IPS-NIHi7 (cell line): Measurements from ENCODE around the gene STAT5B.
"Not testable (repeated sequence)": the region's sequence is repeated elsewhere in the genome, so short reads cannot be mapped to it uniquely, and the experiment has no call there.

ENCODE experiments used
- DNase-seq: peaks from one replicate; pipeline ENCODE4 v3.0.0; 2012; ENCODE audit warnings: mixed read lengths; ENCODE audit errors: extremely low spot score

Gene STAT5B

DNA sequence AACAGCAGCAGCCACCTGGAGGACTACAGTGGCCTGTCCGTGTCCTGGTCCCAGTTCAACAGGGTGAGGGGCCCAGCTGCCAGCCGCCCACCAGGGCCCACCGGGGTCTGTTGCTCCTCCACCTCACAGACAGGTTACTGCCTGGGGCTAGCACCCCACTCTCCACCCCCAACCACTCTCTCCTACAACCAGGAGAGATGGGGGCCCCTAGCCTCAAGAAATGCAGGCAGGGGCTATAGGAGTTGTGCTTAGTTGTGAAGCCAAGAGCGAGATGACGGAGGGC lies 30.1 kb upstream of the STAT5B start:
- no peak for DNase-seq

DNA sequence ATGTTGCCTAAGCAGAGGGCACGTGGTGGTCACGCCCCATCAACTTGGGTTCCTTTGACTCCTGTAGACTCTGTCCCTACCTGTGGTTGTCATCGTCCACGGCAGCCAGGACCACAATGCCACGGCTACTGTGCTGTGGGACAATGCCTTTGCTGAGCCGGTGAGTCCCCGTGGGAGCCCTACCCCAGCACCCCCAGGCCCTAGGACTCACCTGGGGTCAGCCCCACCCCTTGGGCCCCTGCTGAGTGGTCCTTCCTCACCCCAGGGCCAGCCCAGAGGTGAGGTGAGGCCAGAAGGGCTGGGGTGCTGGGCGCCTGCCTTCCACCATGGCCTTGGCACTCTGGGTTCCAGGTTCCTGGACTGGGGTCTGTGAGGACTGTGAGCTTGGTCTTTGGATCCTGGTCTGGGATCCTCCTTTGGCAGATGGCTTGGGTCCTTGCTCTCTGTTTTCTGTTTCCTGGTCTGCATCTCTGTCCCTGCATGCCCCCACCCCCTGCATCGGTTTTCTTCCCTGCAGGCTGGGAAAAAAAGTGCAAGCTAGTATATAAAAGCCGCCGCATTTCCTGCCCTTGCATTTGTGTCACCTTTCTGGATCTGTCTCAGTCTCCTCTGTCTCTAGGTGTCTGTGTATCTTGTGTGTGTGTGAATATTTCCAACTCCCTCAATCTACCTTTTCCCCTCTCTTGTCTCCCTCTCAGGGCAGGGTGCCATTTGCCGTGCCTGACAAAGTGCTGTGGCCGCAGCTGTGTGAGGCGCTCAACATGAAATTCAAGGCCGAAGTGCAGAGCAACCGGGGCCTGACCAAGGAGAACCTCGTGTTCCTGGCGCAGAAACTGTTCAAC lies 29.6 kb upstream of the STAT5B start:
- DNase-seq = no peak

DNA sequence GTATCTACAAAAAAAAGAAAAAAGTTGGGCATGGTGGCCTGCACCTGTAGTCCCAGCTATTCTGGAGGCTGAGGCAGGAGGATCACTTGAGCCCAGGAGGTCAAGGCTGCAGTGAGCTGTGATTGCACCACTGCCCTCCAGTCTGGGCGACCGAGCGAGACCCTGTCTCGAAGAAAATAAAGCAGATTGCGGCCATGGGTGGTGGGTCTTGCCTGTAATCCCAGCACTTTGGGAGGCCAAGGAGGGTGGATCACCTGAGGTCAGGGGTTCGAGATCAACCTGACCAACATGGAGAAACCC lies 28.8 kb upstream of the STAT5B start:
- not testable (repeated sequence) for DNase-seq

DNA sequence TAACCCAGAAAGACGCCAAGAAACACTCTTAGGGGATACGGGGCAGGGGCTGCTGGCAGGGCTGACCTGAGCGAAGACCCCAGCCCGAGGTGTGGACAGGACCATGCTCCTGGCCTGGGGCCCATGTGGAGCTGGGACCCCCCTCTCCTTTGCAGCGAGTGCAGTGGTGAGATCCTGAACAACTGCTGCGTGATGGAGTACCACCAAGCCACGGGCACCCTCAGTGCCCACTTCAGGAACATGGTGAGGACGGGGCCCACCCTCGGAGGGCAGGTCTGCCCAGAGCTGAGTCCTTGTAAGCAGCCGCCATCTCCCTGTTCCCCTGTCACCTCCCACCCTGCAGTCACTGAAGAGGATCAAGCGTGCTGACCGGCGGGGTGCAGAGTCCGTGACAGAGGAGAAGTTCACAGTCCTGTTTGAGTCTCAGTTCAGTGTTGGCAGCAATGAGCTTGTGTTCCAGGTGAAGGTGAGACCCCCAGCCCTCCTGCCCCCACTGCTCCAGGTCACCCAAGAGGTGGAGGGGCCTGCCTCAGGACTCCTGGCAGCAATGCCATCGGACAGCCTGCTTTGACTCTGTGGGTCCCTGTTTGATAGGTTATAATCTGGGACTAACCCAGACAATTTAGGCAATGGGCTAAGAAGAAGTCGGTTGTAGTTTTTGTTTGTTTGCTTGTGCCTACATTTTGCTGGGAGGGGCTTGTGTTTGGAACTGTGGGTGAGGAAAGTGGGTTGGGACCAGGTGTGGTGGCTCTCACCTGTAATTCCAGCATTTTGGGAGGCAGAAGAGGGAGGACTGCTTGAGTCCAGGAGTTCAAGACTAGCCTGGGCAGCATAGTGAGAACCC lies 28.2 kb upstream of the STAT5B start:
- DNase-seq = no peak

DNA sequence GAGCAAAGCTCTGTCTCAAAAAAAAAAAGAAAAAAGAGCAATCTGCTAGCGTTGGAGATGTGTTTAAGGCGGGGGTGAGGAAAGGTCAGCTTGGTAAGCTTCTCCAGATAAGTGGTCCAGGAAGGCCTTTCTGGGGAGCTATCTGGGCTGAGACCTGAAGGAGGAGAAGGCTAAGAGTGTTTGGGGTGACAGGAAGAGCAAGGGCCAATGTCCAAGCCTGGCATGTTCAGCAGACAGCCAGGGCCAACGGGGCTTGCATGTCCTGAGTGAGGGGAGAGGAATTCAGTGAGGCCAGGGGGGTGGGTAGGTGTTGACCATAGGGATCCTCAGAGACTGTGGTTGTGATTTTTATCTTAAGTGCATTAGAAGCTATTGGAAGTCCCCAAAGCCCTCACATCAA lies 27.5 kb upstream of the STAT5B start:
- no peak for DNase-seq

DNA sequence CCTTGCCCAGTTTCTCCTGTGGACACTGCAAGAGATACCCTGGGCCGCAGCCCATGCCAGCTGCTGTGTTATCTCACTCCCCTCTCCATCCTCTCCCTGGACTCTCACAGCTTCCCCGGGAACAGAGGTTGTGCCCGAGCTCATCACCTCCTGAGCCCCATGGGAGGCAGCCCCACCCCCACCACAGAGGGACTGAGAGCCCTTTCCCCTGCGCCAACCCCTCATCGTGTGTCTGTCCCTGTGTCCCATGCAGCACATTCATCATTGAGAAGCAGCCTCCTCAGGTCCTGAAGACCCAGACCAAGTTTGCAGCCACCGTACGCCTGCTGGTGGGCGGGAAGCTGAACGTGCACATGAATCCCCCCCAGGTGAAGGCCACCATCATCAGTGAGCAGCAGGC lies 24.8 kb upstream of the STAT5B start:
- DNase-seq = no peak

DNA sequence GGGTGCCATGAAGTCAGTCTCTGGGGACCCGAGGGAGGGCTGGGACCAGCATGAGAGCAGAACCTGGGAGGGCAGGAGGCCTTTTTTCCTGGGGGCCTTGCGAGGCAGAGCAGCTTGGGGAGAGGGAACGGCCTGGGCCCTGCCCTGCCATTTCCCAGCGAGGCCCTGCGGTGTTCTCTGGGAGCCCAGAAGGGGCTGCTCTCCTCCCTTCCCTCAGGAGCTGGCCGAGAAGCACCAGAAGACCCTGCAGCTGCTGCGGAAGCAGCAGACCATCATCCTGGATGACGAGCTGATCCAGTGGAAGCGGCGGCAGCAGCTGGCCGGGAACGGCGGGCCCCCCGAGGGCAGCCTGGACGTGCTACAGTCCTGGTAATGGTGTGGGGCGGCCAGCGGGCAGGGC lies 23.7 kb upstream of the STAT5B start:
- not testable (repeated sequence) for DNase-seq

DNA sequence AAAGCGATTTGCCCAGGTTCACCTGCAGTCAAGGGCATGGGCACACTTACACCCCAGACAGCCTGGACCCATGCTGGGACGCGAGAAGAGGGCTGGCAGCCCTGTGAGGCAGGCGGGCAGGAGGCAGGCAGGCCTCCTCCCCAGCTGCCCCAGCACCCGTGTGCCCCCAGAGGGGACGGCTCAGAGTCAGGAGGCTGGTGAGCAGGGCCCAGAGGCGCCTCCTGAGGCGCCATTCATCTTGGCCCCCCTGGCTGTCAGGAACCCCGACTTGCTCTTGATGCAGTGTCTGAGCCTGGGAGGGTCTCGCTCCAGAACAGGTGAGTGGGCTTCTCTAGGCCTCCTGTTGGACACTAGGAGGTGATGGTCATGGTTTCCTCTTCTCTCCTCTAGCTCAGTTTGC lies 23.2 kb upstream of the STAT5B start:
- DNase-seq = not testable (repeated sequence)

DNA sequence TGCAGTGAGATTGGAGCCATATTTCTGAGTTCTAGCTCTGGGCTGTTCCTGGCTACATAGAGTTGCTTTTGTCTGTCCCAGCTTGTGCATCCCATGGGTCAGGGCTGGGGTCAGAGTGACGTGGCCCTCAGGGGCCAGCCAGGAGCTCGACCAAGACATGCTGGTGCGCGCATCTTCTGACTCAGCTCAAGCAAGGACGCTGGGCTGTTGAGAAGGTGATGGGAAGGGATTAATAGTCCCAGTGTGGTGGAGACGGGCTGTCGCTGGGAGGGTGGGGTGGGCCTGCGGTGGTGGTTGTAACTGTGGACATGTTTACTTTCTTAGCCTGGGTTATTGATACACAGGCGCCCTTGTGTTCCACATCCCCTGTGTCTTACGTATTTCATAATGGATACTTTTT lies 21.6 kb upstream of the STAT5B start:
- DNase-seq = not testable (repeated sequence)

DNA sequence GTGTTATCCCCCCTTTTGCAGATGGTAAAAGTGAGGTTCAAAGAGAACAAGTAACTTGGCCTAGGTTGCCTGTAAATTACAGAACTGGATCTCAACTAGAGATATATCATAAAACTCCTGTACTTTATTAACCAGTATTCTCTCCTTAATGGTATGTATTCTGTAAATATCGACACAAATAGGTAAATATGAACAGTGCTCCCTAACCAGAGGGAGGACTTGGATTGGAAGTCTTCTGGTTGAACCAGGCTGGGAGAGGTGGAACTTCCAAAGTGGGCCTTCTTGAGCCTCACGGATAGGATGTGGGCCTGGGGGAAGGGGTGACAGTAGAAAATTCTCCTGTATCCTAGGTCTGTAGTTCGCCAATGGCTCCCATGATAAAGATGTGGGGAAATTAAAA lies 19.8 kb upstream of the STAT5B start:
- no peak for DNase-seq

DNA sequence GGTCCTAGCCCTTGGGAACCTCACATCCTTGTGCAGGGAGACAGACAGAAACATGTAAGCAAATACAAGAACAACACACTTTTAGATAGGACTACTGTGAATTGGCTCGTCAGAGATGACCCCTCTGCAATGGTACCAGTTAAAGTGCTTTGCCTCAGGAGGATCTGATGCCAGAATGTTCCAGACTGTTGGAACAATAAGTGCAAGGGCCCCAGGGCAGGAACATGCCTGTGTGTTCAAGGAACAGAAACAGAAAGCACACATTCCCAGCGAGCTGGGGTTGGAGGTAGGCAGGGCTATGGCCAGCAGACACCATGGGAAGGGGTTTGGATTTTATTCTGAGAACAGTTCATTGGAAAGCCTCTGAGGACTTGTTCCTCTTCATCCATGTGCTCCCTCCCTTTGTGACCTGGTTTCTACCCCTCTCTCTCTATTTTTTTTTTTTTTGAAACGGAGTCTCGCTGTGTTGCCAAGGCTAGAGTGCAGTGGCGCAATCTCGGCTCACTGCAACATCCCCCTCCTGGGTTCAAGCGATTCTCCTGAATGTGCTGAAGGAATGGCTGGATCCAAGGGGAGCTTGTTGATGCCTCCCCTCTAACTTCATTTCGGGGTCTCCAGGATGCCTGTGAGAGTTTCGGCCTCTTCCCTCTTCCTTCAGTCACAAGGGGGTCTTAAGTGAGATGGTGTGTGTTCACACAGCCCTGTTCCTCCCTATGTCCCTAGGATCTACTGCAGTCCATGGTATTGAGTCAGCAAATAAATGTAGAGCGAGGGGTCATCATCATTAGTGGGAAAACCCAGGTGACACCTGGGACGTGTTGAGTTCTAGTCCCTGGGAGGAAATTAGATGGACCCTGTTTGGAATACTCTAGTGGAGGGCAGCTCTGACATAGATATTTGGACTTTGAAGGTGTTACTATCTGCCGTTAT lies 18.5 kb upstream of the STAT5B start:
- no peak for DNase-seq

DNA sequence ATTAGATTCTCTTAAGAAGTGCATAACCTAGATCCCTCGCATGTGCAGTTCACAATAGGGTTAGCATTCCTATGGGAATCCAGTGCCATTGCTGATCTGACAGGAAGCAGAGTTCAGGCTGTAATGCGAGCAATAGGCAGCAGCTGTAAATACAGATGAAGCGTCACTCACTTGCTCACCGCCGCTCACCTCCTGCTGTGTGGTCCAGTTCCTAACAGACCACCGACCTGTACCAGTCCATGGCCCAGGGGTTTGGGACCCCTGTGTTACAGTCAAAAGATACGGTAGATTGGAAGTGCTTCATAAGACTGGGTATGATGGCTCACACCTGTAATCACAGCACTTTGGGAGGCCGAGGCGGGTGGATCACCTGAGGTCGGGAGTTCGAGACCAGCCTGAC lies 14.9 kb upstream of the STAT5B start:
- no peak for DNase-seq

DNA sequence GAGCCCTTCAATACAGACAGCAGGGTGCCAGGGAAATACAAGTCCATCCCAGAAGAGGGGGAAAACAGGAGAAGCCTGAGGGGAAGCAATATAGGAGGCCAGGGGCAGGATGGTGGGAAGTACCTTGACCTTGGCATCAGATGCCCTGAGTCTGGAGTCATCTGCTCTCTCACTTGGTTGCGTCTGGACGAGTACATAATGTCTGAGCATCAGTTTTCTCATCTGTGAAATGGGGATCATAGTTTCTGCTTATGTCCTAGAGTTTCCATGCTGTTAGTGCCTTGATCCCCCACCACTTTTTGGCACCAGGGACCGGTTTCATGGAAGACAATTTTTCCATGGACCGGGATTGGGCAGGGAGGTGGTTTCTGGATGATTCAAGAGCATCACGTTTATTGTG lies 14.4 kb upstream of the STAT5B start:
- DNase-seq = no peak

DNA sequence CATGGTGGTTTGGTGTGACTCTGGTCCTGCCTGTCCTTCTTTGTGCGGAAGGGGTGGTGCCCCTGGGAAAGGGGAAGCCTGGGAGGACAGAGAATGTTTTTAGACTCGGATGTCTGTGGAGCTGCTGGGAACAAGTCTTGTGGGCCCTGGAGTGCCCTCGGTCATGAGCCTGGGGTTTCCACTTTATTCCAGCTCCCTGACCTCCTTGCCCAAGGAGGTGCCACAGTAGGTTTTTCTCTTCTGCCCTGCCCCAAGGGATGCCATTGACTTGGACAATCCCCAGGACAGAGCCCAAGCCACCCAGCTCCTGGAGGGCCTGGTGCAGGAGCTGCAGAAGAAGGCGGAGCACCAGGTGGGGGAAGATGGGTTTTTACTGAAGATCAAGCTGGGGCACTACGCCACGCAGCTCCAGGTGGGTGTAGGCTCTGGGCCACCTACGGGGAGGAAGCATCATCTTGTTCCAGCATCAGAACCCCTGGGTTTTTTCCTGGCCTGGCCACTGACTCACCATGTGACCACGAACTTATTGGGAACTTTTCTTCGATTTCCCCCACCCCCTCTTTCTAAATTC lies 13.5 kb upstream of the STAT5B start:
- DNase-seq = no peak

DNA sequence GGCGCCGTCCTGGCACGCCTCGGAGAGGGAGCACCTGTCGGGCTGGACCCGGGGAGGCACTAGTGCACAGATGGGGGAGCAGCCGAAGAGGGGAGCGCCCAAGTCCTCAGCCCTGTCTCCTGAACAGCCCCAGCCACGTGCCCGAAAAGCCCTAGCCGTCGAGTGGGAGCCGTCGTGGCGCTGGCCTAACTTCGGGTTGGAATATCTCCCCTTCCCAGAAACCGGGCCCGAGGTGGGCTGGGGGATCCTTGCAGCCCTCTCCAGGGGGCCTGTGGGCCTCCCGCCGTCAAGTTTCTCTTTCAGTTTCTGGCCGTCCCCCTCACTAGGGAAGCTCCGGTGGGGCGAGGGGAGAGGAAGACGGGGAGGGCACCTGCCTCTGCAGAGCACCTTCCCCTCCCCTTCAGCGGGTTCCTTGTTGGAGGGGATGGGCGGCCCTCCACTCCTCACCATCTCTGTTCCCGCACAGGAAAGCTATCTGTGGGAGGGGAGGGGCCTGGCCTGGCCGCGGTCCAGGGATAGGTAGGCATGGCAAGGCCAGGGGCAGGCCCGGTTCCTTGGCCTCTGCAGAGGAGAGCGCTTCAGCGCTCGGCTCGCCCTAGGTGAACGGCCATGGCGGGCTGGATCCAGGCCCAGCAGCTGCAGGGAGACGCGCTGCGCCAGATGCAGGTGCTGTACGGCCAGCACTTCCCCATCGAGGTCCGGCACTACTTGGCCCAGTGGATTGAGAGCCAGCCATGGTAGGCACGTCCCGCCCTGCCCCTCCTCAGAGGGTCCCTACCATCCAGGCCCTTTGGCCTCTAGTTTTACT lies 12.8 kb upstream of the STAT5B start:
- peak; percentile 53 for DNase-seq

DNA sequence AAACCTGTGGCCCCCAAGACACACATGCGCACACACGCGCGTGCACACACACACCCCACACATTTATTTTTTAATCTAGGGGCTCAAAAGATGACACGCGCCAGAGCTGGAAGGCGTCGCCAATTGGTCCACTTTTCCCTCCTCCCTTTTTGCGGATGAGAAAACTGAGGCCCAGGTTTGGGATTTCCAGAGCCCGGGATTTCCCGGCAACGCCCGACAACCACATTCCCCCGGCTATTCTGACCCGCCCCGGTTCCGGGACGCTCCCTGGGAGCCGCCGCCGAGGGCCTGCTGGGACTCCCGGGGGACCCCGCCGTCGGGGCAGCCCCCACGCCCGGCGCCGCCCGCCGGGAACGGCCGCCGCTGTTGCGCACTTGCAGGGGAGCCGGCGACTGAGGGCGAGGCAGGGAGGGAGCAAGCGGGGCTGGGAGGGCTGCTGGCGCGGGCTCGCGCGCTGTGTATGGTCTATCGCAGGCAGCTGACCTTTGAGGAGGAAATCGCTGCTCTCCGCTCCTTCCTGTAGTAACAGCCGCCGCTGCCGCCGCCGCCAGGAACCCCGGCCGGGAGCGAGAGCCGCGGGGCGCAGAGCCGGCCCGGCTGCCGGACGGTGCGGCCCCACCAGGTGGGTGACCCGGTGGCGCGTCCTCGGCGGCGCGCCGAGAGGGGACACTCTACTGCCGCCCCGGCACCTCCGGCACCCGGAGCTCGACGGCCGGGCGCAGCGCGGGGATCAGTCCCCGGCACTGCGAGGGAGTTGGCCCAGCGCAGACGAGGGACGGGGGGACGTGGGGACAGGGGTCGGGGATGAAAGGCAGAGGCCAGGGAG lies 12.0 kb upstream of the STAT5B start, which contains the start of gene STAT5A:
STAT5A (plus strand) TSS at position 522 of the 826 bp plus-strand sequence. CDS start 914 bp downstream, outside the sequence.
- peak; percentile 79 for DNase-seq

DNA sequence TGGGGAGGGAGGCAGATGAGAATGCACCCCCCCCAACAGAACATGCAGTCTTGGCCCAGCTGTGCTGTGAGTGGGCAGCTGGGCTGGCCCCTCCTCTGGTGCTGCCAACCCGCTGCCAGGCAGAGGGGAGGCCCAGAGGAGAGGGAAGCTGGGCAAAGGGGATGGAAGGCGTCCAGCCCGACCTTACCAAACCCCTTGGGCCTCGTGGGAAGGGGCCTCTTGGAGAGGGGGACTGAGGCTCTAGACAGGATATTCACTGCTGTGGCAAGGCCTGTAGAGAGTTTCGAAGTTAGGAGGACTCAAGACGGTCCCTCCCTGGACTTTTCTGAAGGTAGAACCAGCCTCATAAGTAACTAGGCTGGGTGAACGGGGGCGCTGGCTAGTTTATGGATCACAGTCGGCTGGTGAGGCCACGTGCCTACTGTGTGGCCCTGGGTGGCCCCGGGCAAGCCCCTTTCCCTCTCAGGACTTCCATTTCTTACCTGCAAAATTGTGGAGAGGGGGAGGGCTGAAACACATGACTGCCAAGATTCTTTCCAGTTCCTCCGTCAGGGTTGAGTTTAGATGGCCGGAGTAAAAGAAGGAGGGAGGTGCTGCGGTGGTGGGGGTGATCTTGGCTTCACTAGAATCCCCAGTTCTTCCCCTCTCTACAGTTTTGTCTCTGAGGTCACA lies 11.2 kb upstream of the STAT5B start:
- no peak for DNase-seq

DNA sequence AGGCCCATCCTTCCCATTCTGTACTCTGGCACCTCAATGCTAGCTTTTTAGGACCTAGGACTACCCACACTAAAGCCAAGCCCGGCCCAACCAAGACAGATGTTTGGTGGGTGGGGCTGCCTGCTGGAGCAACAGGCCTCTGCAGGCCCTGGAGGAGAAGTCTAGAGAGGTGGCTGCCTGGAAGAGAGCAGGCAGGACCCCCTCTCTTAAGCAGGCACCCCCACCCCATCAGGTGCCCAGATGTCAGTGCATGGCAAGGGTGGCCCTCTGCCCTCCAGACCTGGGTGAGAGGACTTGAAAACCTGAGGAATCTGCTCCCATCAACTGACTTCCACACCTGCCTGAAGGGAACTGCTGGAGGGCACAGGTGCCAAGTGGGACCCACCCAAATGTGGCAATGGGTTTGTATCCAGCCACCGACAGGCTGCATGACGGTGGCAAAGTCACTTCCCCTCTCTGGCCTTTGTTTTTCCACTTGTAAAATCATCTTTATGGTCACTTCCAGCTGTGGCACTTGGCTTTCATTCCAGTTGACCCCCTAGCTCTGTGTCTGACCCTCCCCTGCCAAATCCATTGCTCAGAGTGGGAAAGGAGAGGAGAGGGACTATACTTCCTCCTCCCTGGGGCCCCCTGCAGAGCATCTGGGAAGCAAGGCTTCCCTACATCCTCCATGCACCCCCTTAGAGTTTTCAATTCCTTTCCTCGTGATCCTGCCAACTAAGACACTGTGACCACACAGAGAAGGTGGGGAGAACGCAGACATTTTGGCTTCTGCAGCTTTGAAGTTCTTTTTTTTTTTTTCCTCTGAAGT lies 10.4 kb upstream of the STAT5B start:
- DNase-seq = no peak
